ENCODE measurements around the gene PLK4. TPM values are rescaled to one million over a fixed set of nuclear protein-coding genes. Genes with fewer than 3 reads are reported as not detected.

Gene PLK4
- total and polyA plus RNA-seq, 2 donors (not counting 1 experiment from before 2014, with no cell fraction given) = 1.2 to 4.3 TPM

- POLR2A ChIA-PET = no interaction called here
- Mint-ChIP-seq H3K9me3 (ENCODE audit: insufficient read depth) (no peaks in the 10 kb centered on the region), H3K27ac (no peak overlapping the region), H3K4me1 (peaks cover 7% of the 10 kb centered on the region), H3K4me3 (no peak overlapping the region), H3K27me3 (no peaks in the 10 kb centered on the region)
- no peaks in the 10 kb centered on the region for H3K36me3 ChIP-seq (replicated peaks in 1 of 2; ENCODE audit: control extremely low read depth in 1 of 2, control insufficient read depth in 1 of 2, extremely low read depth in 1 of 2, insufficient read depth in 2 of 2, low read length in 1 of 2)
- DNase-seq (no peak), ATAC-seq (ENCODE audit: low read depth) (no peak)
- H3K27ac ChIP-seq (ENCODE audit: low read length in 2 of 2) = no peak overlapping the region
- H3K27me3 ChIP-seq (replicated peaks in 1 of 4; ENCODE audit: control extremely low read depth in 1 of 4, control insufficient read depth in 3 of 4, insufficient read depth in 4 of 4, low read length in 3 of 4) = no peaks in the 10 kb centered on the region
- no peaks in the 10 kb centered on the region for H3K9me3 ChIP-seq (ENCODE audit: control extremely low read depth in 1 of 3, control insufficient read depth in 2 of 3, insufficient read depth in 1 of 3, low read length in 2 of 3)
- no peak for TF ChIP-seq EZH2 (IDR thresholded peaks at IDR 0.05; ENCODE audit: borderline replicate concordance, insufficient read depth, low read depth, low read length, poor library complexity, severe bottlenecking)
- TF ChIP-seq CTCF (IDR thresholded peaks at IDR 0.05) = no peak
- H3K9ac ChIP-seq (ENCODE audit: low read length) = no peak overlapping the region
- H3K4me1 ChIP-seq (ENCODE audit: control insufficient read depth in 2 of 2, insufficient read depth in 2 of 2, low read length in 2 of 2) = peaks cover 0 to 3% of the 10 kb centered on the region in 2 donors
- no peaks in the 10 kb centered on the region for H4K20me1 ChIP-seq (ENCODE audit: control insufficient read depth, insufficient read depth, low read length, poor library complexity, severe bottlenecking)
- H2AFZ ChIP-seq (ENCODE audit: insufficient read depth, low read depth, low read length, poor library complexity, severe bottlenecking) = no peak overlapping the region
- H3K79me2 ChIP-seq (ENCODE audit: control insufficient read depth, insufficient read depth, low read length) = peaks cover 5% of the 10 kb centered on the region
- intact Hi-C loops (cut with micrococcal nuclease) = no loop called here
- H3K4me2 ChIP-seq (replicated peaks; ENCODE audit: low read depth, low read length, poor library complexity, severe bottlenecking) = no peak overlapping the region
- CTCF ChIA-PET = no interaction called here
- H3K4me3 ChIP-seq (ENCODE audit: control extremely low read depth in 1 of 5, extremely low read depth in 1 of 5, insufficient read depth in 1 of 5, low read depth in 2 of 5, low read length in 4 of 5) = no peak overlapping the region
Measured at GRCh38 chr4:127875791-127876190, 4.9 kb upstream of the PLK4 start.

GRCh38 chr4:127881563-127881864 lies 821 bp downstream of the PLK4 start:
- intact Hi-C loops (cut with micrococcal nuclease) = loop anchor here (5.0 kb wide), 1 partner anchor 1211 kb away; the partner anchor contains the start of gene SCLT1
- H3K27me3 Mint-ChIP-seq = no peaks in the 10 kb centered on the region
- peak overlapping the region; percentile 97 for H3K27ac Mint-ChIP-seq
- H3K27ac ChIP-seq (ENCODE audit: low read length in 2 of 2) = peak overlapping the region in 1 of 2 donors; percentile 88
- H3K4me3 ChIP-seq (ENCODE audit: control extremely low read depth in 1 of 5, extremely low read depth in 1 of 5, insufficient read depth in 1 of 5, low read depth in 2 of 5, low read length in 4 of 5) = peak overlapping the region in 4 of 5 experiments; percentile 81 to 97 (median 88)
- WGBS (ENCODE audit: insufficient coverage) = 0% methylated on average over 6 of the region's 7 CpGs
- H4K20me1 ChIP-seq (ENCODE audit: control insufficient read depth, insufficient read depth, low read length, poor library complexity, severe bottlenecking) = no peaks in the 10 kb centered on the region
- no peaks in the 10 kb centered on the region for H3K9me3 ChIP-seq (ENCODE audit: control extremely low read depth in 1 of 3, control insufficient read depth in 2 of 3, insufficient read depth in 1 of 3, low read length in 2 of 3)
- H3K27me3 ChIP-seq (replicated peaks in 1 of 4; ENCODE audit: control extremely low read depth in 1 of 4, control insufficient read depth in 3 of 4, insufficient read depth in 4 of 4, low read length in 3 of 4) = no peaks in the 10 kb centered on the region
- H3K36me3 ChIP-seq (replicated peaks in 1 of 2; ENCODE audit: control extremely low read depth in 1 of 2, control insufficient read depth in 1 of 2, extremely low read depth in 1 of 2, insufficient read depth in 2 of 2, low read length in 1 of 2) = no peaks in the 10 kb centered on the region
- peaks cover 17% of the 10 kb centered on the region for H3K4me1 Mint-ChIP-seq
- no peak for TF ChIP-seq EZH2 (IDR thresholded peaks at IDR 0.05; ENCODE audit: borderline replicate concordance, insufficient read depth, low read depth, low read length, poor library complexity, severe bottlenecking)
- no peak for TF ChIP-seq CTCF (IDR thresholded peaks at IDR 0.05)
- H2AFZ ChIP-seq (ENCODE audit: insufficient read depth, low read depth, low read length, poor library complexity, severe bottlenecking) = peak overlapping the region; percentile 99
- H3K4me2 ChIP-seq (replicated peaks; ENCODE audit: low read depth, low read length, poor library complexity, severe bottlenecking) = peak overlapping the region; percentile 95
- no peak for DNase-seq
- no peaks in the 10 kb centered on the region for H3K9me3 Mint-ChIP-seq (ENCODE audit: insufficient read depth)
- H3K4me1 ChIP-seq (ENCODE audit: control insufficient read depth in 2 of 2, insufficient read depth in 2 of 2, low read length in 2 of 2) = peaks cover 7 to 10% of the 10 kb centered on the region in 2 donors
- ChIA-PET POLR2A (interaction anchor here (0.9 to 2.2 kb wide), 2 partner anchors 84 to 179 kb away, joined by 4 to 8 read pairs; partner anchors contain the start of genes ABHD18, LARP1B and MFSD8), CTCF (no interaction called here)
- H3K4me3 Mint-ChIP-seq = peak overlapping the region; percentile 98
- H3K79me2 ChIP-seq (ENCODE audit: control insufficient read depth, insufficient read depth, low read length) = peaks cover 9% of the 10 kb centered on the region
- no peak for ATAC-seq (ENCODE audit: low read depth)
- peak overlapping the region; percentile 86 for H3K9ac ChIP-seq (ENCODE audit: low read length)
